Activated CD4-positive, alpha-beta T cell treated with anti-CD3 and anti-CD28 coated beads for 36 hours (primary cell): Measurements from ENCODE around the gene LRRC37A2. TPM values are rescaled to one million over a fixed set of nuclear protein-coding genes. Genes with fewer than 3 reads are reported as not detected.
"Not testable (repeated sequence)": the region's sequence is repeated elsewhere in the genome, so short reads cannot be mapped to it uniquely, and the experiment has no call there.

Experiments
- ATAC-seq: fragments of 200-7000 bp; cut with Tn5 transposase; one replicate; pipeline ENCODE4 v1.10.0; 2021; ENCODE audit warnings: mild to moderate bottlenecking, moderate library complexity
- CTCF ChIA-PET: fragments of 350-600 bp; sonication (Branson Sonifier 250); formaldehyde crosslinking; loops from one replicate; lab custom pipeline; 2021; ENCODE audit warnings: antibody characterized with exemption; lab: Charles Lee
- POLR2A ChIA-PET: fragments of 350-600 bp; sonication (Branson Sonifier 250); formaldehyde crosslinking; loops from one replicate; lab custom pipeline; 2021; ENCODE audit warnings: antibody characterized with exemption, inconsistent platforms; lab: Charles Lee
- DNase-seq: peaks from one replicate; pipeline ENCODE4 v3.0.0-alpha.2; 2020
- H3K27ac Mint-ChIP-seq: one replicate; pipeline ENCODE4 v1.8.0; 2021; ENCODE audit warnings: mixed read lengths
- H3K27me3 Mint-ChIP-seq: one replicate; pipeline ENCODE4 v1.8.0; 2021; ENCODE audit warnings: mixed read lengths
- H3K36me3 Mint-ChIP-seq: one replicate; pipeline ENCODE4 v1.8.0; 2021; ENCODE audit warnings: low read depth, mixed read lengths
- H3K4me1 Mint-ChIP-seq: one replicate; pipeline ENCODE4 v1.8.0; 2021; ENCODE audit warnings: mixed read lengths
- H3K4me3 Mint-ChIP-seq: one replicate; pipeline ENCODE4 v1.8.0; 2021; ENCODE audit warnings: mild to moderate bottlenecking, moderate library complexity, mixed read lengths
- H3K9me3 Mint-ChIP-seq: one replicate; pipeline ENCODE4 v1.8.0; 2021; ENCODE audit warnings: low read depth, mixed read lengths
- intact Hi-C, 2 experiments: fragments of 100-400 bp; cut with DNase I in 1 of 2; cut with micrococcal nuclease in 1 of 2; formaldehyde crosslinking; loops; one replicate each; pipeline versions ENCODE4 v1.14.2 to v1.15.1; 2022 to 2024; cut with DNase I, micrococcal nuclease
- total RNA-seq, 2 experiments: library from RNA; stranded (reverse); gene quantifications; one replicate each; pipeline ENCODE4 v1.2.3, GENCODE V29; 2021

LRRC37A2 gene
- total RNA-seq, 2 experiments from 2014 or later: 3.5 to 5.3 TPM

GRCh38 chr17:46603125-46603524 is 90.9 kb downstream of the LRRC37A2 start:
- CTCF ChIA-PET, intact Hi-C loops, H3K27ac Mint-ChIP-seq, H3K9me3 Mint-ChIP-seq, H3K27me3 Mint-ChIP-seq, H3K4me3 Mint-ChIP-seq, H3K4me1 Mint-ChIP-seq, DNase-seq, POLR2A ChIA-PET, H3K36me3 Mint-ChIP-seq: not testable (repeated sequence)
- peak; percentile 68 for ATAC-seq

Other genes with a start within 250 kb of the LRRC37A2 start
- gene LRRC37A, start 217.3 kb upstream of the LRRC37A2 start, total RNA-seq: 1 to 10 TPM in 1 of 2 experiments, under 1 TPM in 1; 0.85 to 1.0 TPM
- 10 to 100 TPM; 22.6 to 27.6 TPM for gene ARL17B, start 150.7 kb upstream of the LRRC37A2 start, total RNA-seq
- 10 to 100 TPM; 19.2 to 21.9 TPM for gene ARL17A, start 67.2 kb downstream of the LRRC37A2 start, total RNA-seq
- 10 to 100 TPM; 27.5 to 31.0 TPM for gene NSF, start 78.2 kb downstream of the LRRC37A2 start, total RNA-seq